ENCODE measurements around the gene CSTPP1.

DNA sequence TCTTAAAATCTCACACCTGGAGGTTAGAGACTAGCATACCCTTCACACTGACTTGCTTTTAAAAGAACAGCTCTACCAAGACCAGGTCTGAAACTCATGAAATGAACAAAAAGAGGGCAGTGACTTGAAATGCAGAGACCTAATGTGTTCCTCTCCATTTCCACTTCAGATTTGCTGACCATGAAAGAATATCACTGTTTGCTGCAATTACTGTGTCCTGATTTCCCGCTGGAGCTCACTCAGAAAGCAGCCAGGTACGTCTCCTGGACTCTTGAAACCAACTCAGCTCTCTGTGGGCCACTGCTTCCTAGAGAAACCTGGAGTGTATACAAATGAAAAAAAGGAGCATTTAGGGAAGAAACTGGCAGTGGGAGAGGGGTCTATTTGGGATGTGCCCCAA lies 200.9 kb downstream of the CSTPP1 start:
- TF ChIP-seq, protein P1, sequence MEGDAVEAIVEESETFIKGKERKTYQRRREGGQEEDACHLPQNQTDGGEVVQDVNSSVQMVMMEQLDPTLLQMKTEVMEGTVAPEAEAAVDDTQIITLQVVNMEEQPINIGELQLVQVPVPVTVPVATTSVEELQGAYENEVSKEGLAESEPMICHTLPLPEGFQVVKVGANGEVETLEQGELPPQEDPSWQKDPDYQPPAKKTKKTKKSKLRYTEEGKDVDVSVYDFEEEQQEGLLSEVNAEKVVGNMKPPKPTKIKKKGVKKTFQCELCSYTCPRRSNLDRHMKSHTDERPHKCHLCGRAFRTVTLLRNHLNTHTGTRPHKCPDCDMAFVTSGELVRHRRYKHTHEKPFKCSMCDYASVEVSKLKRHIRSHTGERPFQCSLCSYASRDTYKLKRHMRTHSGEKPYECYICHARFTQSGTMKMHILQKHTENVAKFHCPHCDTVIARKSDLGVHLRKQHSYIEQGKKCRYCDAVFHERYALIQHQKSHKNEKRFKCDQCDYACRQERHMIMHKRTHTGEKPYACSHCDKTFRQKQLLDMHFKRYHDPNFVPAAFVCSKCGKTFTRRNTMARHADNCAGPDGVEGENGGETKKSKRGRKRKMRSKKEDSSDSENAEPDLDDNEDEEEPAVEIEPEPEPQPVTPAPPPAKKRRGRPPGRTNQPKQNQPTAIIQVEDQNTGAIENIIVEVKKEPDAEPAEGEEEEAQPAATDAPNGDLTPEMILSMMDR (IDR thresholded peaks at IDR 0.05) = no peak
- TF ChIP-seq POLR2AphosphoS5 (IDR thresholded peaks at IDR 0.05) (no peak), POLR2A (IDR thresholded peaks at IDR 0.05; ENCODE audit: low read depth) (no peak)

All from esophagus muscularis mucosa (tissue), 3 donors.